SK-N-SH (cell line): ENCODE data around the gene ZFC3H1. TPM values are rescaled to one million over a fixed set of nuclear protein-coding genes. Genes with fewer than 3 reads are reported as not detected.

Experiments used
- CTCF ChIA-PET: fragments of 300-600, 350-600 bp; formaldehyde crosslinking; extraction: SDS; loops from one replicate; lab custom pipeline; 2021; lab: Yijun Ruan, JAX
- POLR2A ChIA-PET: fragments of 350-600 bp; sonication (Branson Sonifier 250); formaldehyde crosslinking; extraction: SDS; loops from one replicate; lab custom pipeline; 2020; ENCODE audit warnings: antibody characterized with exemption, inconsistent platforms; lab: Yijun Ruan, JAX
- DNase-seq: peaks from one replicate; pipeline ENCODE4 v3.0.0; 2012
- H2AFZ ChIP-seq: fragments of 200-600 bp; sonication (generic); 2 replicates; pipeline ENCODE4 v1.8.1; 2016; ENCODE audit warnings: antibody characterized with exemption, mild to moderate bottlenecking, low read depth
- H3F3A ChIP-seq: fragments of 200-600 bp; sonication (generic); replicated peaks from 2 replicates; pipeline ENCODE3; 2016; ENCODE audit warnings: antibody characterized with exemption, mild to moderate bottlenecking; ENCODE audit not compliant: insufficient read depth
- H3K27ac ChIP-seq, 2 experiments: fragments of 200-500 bp in 1 of 2; fragments of 200-600 bp in 1 of 2; sonication (Bioruptor generic) in 1 of 2; sonication (generic), shearing (Covaris generic) in 1 of 2; 2 replicates each; pipeline versions ENCODE4 v1.5.1 to v1.6.1; 2014 to 2016; ENCODE audit warnings: low read depth in 2 of 2, inconsistent platforms in 1 of 2, low read length in 1 of 2, mild to moderate bottlenecking in 1 of 2, mixed read lengths in 1 of 2
- H3K27me3 ChIP-seq: fragments of 200-600 bp; sonication (generic), shearing (Covaris generic); 2 replicates; pipeline ENCODE4 v1.6.1; 2016; ENCODE audit warnings: mixed run types; ENCODE audit not compliant: insufficient read depth
- H3K36me3 ChIP-seq, 2 experiments: fragments of 200-500 bp in 1 of 2; fragments of 200-600 bp in 1 of 2; sonication (Bioruptor generic) in 1 of 2; sonication (generic) in 1 of 2; replicated peaks in 1 of 2; 2 replicates each; pipeline versions ENCODE3 to v1.5.1; 2014 to 2016; ENCODE audit warnings: low read length in 1 of 2, mild to moderate bottlenecking in 1 of 2; ENCODE audit not compliant: insufficient read depth in 2 of 2, control insufficient read depth in 1 of 2
- H3K4me1 ChIP-seq, 2 experiments: fragments of 200-500 bp in 1 of 2; fragments of 200-600 bp in 1 of 2; sonication (Bioruptor generic) in 1 of 2; sonication (generic), shearing (Covaris generic) in 1 of 2; 2 replicates each; pipeline versions ENCODE4 v1.5.1 to v1.6.1; 2014 to 2016; ENCODE audit warnings: low read depth in 1 of 2, low read length in 1 of 2, mixed run types in 1 of 2; ENCODE audit not compliant: insufficient read depth in 2 of 2, control insufficient read depth in 1 of 2
- H3K4me2 ChIP-seq: fragments of 200-600 bp; sonication (generic), shearing (Covaris generic); 2 replicates; pipeline ENCODE4 v1.6.1; 2017; ENCODE audit warnings: mixed run types
- H3K4me3 ChIP-seq, 2 experiments: fragments of 200-500 bp in 1 of 2; fragments of 200-600 bp in 1 of 2; sonication (Bioruptor generic) in 1 of 2; sonication (generic), shearing (Covaris generic) in 1 of 2; 2 replicates each; pipeline versions ENCODE4 v1.5.1 to v1.8.1; 2014 to 2016; ENCODE audit warnings: low read depth in 2 of 2, inconsistent platforms in 1 of 2, low read length in 1 of 2, mild to moderate bottlenecking in 1 of 2, mixed read lengths in 1 of 2, moderate library complexity in 1 of 2
- H3K79me2 ChIP-seq: fragments of 200-600 bp; sonication (generic); 2 replicates; pipeline ENCODE4 v1.8.1; 2017; ENCODE audit warnings: mild to moderate bottlenecking; ENCODE audit not compliant: insufficient read depth
- H3K9ac ChIP-seq: fragments of 200-600 bp; sonication (generic); 2 replicates; pipeline ENCODE4 v1.6.1; 2017; ENCODE audit warnings: mixed run types
- H3K9me2 ChIP-seq: fragments of 200-600 bp; sonication (generic); 2 replicates; pipeline ENCODE4 v1.6.1; 2017; ENCODE audit warnings: mixed run types
- H3K9me3 ChIP-seq: fragments of 200-600 bp; sonication (generic); 2 replicates; pipeline ENCODE4 v1.6.1; 2017; ENCODE audit warnings: mixed run types, mild to moderate bottlenecking, moderate library complexity
- H4K20me1 ChIP-seq: fragments of 200-600 bp; sonication (generic); 2 replicates; pipeline ENCODE4 v1.6.1; 2017; ENCODE audit warnings: mild to moderate bottlenecking, mixed run types; ENCODE audit not compliant: insufficient read depth
- ELF1 ChIP-seq: IDR thresholded peaks from 2 replicates; pipeline ENCODE4 v1.4.0; 2012
- EP300 ChIP-seq, 2 experiments: IDR thresholded peaks; 2 replicates each; pipeline versions ENCODE4 v1.4.0 to v1.6.1; 2012; ENCODE audit warnings: borderline replicate concordance in 1 of 2, low read depth in 1 of 2, low read length in 1 of 2
- EZH2phosphoT487 ChIP-seq: fragments of 200-600 bp; sonication (generic); IDR thresholded peaks from 2 replicates; pipeline ENCODE4 v1.6.1; 2017; ENCODE audit warnings: low read depth, mixed run types, mild to moderate bottlenecking, antibody characterized with exemption, moderate library complexity, borderline replicate concordance
- FOSL2 ChIP-seq: IDR thresholded peaks from 2 replicates; pipeline ENCODE4 v1.4.0; 2012; ENCODE audit warnings: low read depth, mild to moderate bottlenecking, moderate library complexity, borderline replicate concordance
- FOXM1 ChIP-seq: IDR thresholded peaks from 2 replicates; pipeline ENCODE4 v1.4.0; 2012; ENCODE audit warnings: low read depth, mild to moderate bottlenecking
- GATA2 ChIP-seq: sonication (generic); formaldehyde crosslinking; IDR thresholded peaks from 2 replicates; pipeline ENCODE4 v1.5.0; 2020; ENCODE audit warnings: mild to moderate bottlenecking, missing genetic modification reagents
- JUND ChIP-seq: IDR thresholded peaks from 2 replicates; pipeline ENCODE4 v1.4.0; 2012
- MAX ChIP-seq: IDR thresholded peaks from 2 replicates; pipeline ENCODE4 v1.4.0; 2012; ENCODE audit warnings: low read depth
- NFIC ChIP-seq: IDR thresholded peaks from 2 replicates; pipeline ENCODE4 v1.4.0; 2012; ENCODE audit warnings: borderline replicate concordance
- RAD21 ChIP-seq: IDR thresholded peaks from 2 replicates; pipeline ENCODE4 v1.6.1; 2012; ENCODE audit warnings: mild to moderate bottlenecking, low read length
- RCOR1 ChIP-seq: fragments of 150-350 bp; IDR thresholded peaks from 2 replicates; pipeline ENCODE4 v1.6.1; 2017; ENCODE audit warnings: antibody characterized with exemption, low read length
- RFX5 ChIP-seq: IDR thresholded peaks from 2 replicates; pipeline ENCODE4 v1.6.1; 2012; ENCODE audit warnings: mild to moderate bottlenecking, improper control_type of control experiment, low read length
- TAF1 ChIP-seq: IDR thresholded peaks from 2 replicates; pipeline ENCODE4 v1.6.1; 2012; ENCODE audit warnings: low read depth, mild to moderate bottlenecking, low read length, moderate library complexity, borderline replicate concordance
- TEAD4 ChIP-seq: IDR thresholded peaks from 2 replicates; pipeline ENCODE4 v1.4.0; 2012; ENCODE audit warnings: mild to moderate bottlenecking, borderline replicate concordance; ENCODE audit not compliant: insufficient read depth
- YY1 ChIP-seq: IDR thresholded peaks from 2 replicates; pipeline ENCODE4 v1.4.0; 2012; ENCODE audit warnings: low read depth, mild to moderate bottlenecking
- ZBTB33 ChIP-seq: IDR thresholded peaks from 2 replicates; pipeline ENCODE4 v1.4.0; 2012; ENCODE audit warnings: low read depth, borderline replicate concordance
- WGBS: methylation state at CpG from one replicate; pipeline ENCODE4 v1.1.6; 2017; ENCODE audit warnings: low lambda C conversion rate; 5-methylcytosine and 5-hydroxymethylcytosine counted together
- polyA plus RNA-seq, 3 experiments: library from polyadenylated mRNA; depleted of rRNA; stranded (reverse); fragments of >200 nt; gene quantifications; 2 replicates each; pipeline ENCODE4 v1.2.3, GENCODE V29; 2012
- TF ChIP-seq, protein P1 (sequence below): fragments of 150-350 bp; IDR thresholded peaks from 2 replicates; pipeline ENCODE4 v1.6.1; 2017; ENCODE audit warnings: antibody characterized with exemption, low read length, low read depth, borderline replicate concordance

ZFC3H1 gene
- polyA plus RNA-seq, 1 of the 3 experiments (the other 2 are of a cell fraction): 19.1 TPM

DNA sequence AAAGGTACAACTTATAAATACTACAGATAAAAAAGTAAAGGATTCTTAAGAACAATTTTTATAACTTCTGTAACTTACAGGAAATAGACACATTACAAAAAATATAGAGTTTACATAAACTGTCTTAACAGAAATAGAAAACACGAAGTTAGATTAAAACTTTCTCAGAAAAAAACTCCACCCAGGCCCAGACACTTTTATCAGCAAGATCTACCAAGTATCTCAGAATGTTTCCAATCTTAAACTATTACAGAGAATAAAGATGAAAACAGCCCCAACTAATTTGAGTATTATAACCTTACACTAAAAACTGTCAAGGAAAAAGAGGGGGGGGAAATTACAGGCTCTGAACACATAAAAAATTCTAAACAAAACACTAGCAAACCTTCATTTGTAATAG lies 8.2 kb downstream of the ZFC3H1 start:
- H3K9ac ChIP-seq: no peak overlapping the region
- H3K36me3 ChIP-seq: peaks cover 80 to 97% of the 10 kb centered on the region in 2 experiments
- peaks cover 30% of the 10 kb centered on the region for H4K20me1 ChIP-seq
- H3K27me3 ChIP-seq: no peaks in the 10 kb centered on the region
- 0 out of 2 replicates have a peak, but pooled peaks cover 13% of the 10 kb centered on the region for H3K9me3 ChIP-seq
- POLR2A ChIA-PET: no interaction called here
- H3K79me2 ChIP-seq: peaks cover 99% of the 10 kb centered on the region
- TF ChIP-seq GATA2 (CRISPR knock-in tag): no peak
- TF ChIP-seq FOXM1: no peak
- no peak for TF ChIP-seq NFIC
- no peak for TF ChIP-seq RAD21
- no peak for TF ChIP-seq TAF1
- no peak for TF ChIP-seq JUND
- TF ChIP-seq TEAD4: no peak
- TF ChIP-seq ELF1: no peak
- no peak for TF ChIP-seq RCOR1
- no peak for TF ChIP-seq RFX5
- TF ChIP-seq FOSL2: no peak
- TF ChIP-seq MAX: no peak
- TF ChIP-seq, protein P1, sequence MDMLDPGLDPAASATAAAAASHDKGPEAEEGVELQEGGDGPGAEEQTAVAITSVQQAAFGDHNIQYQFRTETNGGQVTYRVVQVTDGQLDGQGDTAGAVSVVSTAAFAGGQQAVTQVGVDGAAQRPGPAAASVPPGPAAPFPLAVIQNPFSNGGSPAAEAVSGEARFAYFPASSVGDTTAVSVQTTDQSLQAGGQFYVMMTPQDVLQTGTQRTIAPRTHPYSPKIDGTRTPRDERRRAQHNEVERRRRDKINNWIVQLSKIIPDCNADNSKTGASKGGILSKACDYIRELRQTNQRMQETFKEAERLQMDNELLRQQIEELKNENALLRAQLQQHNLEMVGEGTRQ: no peak
- no peak for TF ChIP-seq YY1
- TF ChIP-seq ZBTB33: no peak
- TF ChIP-seq EP300 (IDR thresholded peaks at IDR 0.05; ENCODE audit: borderline replicate concordance in 1 of 2, low read depth in 1 of 2, low read length in 1 of 2): no peak
- no peak for TF ChIP-seq EZH2phosphoT487
- TF ChIP-seq, all 33 proteins: peak for 0
- Histone ChIP-seq H3K9me2 (no peaks in the 10 kb centered on the region), H2AFZ (no peak overlapping the region), H3F3A (no peaks in the 10 kb centered on the region), H3K4me1 (peaks cover 0 to 7% of the 10 kb centered on the region in 2 experiments; a peak in 2 of 4 replicates), H3K4me3 (no peak overlapping the region), H3K27ac (no peak overlapping the region), H3K4me2 (no peak overlapping the region)
- 92% methylated on average over 1 of the region's 1 CpG for WGBS
- DNase-seq: no peak
- CTCF ChIA-PET: interaction anchor here (1.0 kb wide), 1 partner anchor 92 kb away, joined by 3 read pairs; no protein-coding TSS in a partner anchor
